HTR-8/SVneo (cell line): Measurements from ENCODE around the gene DTX2.
"Not testable (repeated sequence)": the region's sequence is repeated elsewhere in the genome, so short reads cannot be mapped to it uniquely, and the experiment has no call there.

Experiments used
- DNase-seq: peaks from one replicate; pipeline ENCODE4 v3.0.0; 2011; ENCODE audit warnings: low spot score, mixed read lengths; ENCODE audit not compliant: insufficient read length
- FAIRE-seq: peaks from 2 replicates; lab custom pipeline; 2011; peaks lifted over from hg19 to GRCh38; lab: Jason Lieb, UNC

Gene DTX2

DNA sequence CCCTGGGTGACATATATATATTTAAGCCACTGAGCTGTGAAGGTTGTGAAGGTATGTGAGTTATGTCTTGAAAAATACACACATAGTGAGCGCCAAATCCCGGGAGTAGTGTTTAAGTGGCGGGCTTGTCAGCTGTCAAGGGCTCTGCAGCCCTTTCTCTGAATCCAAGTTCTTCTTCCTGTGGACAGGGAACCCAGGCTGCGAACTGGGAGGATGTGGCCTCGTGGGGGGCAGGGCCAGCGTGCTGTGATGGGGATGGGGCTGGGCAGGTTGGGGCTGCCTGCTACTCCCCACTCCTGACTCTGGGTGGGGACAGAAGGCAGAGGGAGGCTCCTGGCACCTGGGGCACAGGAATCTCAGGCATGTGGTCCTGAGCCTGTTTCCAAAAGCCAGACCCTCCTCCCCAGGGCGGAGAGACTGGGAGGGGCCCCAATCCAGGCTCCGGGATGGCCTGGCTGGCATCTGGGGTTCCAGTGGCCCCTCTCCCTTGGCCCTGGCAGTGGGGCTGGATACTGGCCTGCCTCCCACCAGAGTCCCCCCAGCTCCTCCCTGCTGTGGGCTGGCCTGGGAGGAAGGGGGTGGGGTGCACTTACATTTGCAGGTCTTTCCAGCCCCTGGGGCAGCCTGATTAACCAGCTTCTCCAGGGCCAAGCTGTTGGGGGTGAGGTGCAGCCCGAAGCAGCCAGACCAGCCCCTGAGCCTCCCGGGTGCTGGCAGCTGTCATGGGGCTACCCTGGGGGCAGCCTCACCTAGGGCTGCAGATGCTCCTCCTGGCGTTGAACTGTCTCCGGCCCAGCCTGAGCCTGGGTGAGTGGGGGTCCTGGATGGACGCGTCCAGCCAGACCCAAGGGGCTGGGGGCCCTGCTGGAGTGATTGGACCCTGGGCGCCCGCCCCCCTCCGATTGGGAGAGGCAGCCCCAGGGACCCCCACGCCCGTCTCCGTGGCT is 48.7 kb downstream of the DTX2 start, which contains the start of gene UPK3B:
Gene UPK3B (plus strand): TSS at position 622 of the 947 bp plus-strand sequence. CDS start 101 bp downstream, at position 723.
- FAIRE-seq: no peak
- no peak for DNase-seq

DNA sequence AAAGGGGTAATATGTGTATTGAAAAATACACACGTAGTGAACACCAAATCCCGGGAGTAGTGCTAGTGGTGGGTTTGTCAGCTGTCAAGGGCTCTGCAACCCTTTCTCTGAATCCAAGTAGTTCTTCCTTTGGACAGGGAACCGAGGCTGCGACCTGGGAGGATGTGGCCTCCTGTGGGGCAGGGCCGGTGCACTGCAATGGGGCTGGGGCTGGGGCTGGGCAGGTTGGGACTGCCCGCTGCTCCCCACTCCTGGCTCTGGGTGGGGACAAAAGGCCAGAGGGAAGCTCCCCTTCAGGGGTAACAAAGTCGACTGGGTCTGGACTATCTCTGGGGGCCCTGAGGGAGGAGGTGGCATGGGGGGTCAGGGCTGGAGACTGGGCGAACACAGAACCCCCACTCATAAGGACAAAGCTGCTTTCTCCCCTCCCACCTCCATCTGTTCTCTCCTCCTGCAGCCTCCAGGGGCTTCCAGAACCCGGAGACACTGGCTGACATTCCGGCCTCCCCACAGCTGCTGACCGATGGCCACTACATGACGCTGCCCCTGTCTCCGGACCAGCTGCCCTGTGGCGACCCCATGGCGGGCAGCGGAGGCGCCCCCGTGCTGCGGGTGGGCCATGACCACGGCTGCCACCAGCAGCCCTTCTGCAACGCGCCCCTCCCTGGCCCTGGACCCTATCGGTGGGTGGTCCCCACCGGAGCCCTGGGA is 49.8 kb downstream of the DTX2 start:
- not testable (repeated sequence) for DNase-seq, FAIRE-seq

- FAIRE-seq, DNase-seq: not testable (repeated sequence)
These were observed 50.7 kb downstream of the DTX2 start for GRCh38 chr7:76511911-76512885.

GRCh38 chr7:76512941-76513816 is 51.7 kb downstream of the DTX2 start:
- FAIRE-seq: no peak
- no peak for DNase-seq

DNA sequence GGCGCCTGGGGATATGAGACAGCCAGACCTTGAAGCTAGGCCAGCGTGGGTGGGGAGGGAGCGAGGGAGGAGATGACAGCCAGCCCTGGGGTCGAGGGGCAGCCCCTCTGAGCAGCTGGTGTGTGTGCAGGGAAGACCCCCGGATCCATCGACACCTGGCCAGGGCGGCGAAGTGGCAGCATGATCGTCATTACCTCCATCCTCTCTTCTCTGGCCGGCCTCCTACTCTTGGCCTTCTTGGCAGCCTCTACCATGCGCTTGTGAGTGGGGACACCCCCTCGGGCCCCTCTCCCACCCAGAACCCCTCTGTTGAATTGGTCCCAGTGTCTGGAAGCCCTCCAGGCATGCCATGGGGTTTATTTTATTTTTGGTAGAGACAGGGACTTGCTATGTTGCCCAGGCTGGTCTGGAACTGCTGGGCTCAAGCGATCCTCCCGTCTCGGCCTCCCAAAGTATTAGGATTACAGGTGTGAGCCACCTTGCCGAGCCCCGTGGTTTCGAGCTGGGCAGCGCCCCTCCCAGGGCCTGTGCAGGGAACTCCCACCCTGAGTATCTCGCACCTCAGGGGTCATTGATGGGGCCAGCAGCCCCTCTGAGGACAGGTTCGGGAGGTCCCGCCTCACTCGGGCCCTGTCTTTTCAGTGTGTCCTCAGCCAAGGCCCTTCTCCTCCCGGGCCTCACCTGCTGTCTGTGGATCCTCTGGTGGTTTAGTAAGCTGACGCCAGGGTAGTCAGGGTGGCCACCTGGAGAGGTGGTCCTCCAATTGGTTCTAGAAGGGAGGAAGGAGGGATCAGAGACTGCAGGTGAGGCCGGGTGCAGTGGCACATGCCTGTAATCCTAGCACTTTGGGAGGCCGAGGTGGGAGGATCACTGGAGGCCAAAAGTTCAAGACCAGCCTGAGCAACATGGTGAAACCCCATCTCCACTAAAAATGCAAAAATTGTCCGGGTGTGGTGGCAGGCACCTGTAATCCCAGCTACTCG is 52.6 kb downstream of the DTX2 start:
- DNase-seq (no peak), FAIRE-seq (no peak)

- DNase-seq: no peak
- FAIRE-seq: no peak
These were observed 53.6 kb downstream of the DTX2 start for GRCh38 chr7:76514926-76515771.

DNA sequence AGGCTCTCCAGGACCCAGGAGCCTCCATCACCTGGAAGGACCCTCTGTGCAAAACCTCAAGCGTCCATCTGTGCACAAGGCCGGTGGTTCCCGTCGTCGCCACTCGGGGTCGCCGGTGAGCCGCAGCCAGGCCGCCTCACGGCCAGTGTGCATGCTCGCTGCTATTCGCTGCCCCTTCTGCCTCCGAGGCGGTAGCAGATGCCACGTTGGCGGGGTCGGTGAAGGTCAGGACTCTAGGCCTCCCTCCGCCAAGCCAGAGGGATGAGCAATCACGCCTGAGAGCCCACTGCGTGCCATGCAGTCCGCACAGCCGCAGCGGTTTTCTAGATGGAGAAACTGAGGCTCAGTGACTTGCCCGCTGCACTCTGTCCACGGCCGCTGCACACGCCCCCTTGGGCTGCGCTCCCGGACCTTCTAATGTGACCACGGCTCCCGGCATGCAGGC is 54.5 kb downstream of the DTX2 start:
- peak; percentile 74 for DNase-seq
- peak; percentile 48 for FAIRE-seq

GRCh38 chr7:76516932-76517331 is 55.4 kb downstream of the DTX2 start:
- not testable (repeated sequence) for DNase-seq, FAIRE-seq

DNA sequence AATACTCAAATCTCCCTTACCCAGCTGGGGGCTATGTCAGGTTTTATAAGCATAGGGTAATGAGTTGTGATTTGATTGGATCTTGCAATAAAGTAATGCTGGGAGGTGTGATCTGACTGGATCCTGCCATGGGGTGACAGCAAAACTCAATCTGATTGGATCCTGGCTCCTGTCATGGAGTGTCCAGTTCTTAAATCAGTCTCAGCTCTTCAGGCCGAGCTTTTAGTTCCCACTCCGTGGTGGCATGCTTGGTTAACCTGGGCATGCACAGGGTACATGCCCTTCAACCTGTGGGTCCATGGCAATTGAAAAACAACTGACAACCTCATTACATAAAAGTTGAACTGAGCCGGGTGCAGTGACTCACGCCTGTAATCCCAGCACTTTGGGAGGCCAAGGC is 64.7 kb downstream of the DTX2 start:
- FAIRE-seq, DNase-seq: not testable (repeated sequence)

GRCh38 chr7:76531643-76532042 is 70.1 kb downstream of the DTX2 start:
- FAIRE-seq, DNase-seq: not testable (repeated sequence)

DNA sequence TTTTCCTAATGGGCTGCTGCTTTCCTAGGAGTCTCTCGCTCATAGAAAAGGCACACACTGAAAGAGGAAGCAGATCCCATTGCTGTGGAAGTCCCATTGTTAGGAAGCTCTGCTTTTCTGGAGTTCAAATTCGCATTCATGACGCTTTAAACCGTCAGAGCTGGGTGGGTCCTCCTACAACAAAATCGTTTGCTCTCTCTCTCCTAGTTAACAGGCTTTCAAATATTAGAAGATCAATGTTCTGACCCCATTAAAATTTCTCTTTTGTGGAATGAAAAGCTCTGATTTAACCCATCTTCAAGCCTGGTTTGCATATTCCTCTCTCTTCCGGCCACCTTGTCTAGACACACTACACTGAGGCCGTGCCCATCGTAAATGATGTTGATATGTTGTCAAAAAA is 81.7 kb downstream of the DTX2 start, which contains the start of gene SPDYE16:
Gene SPDYE16 (minus strand): TSS at position 101 of the 400 bp plus-strand sequence. CDS start 1,838 bp downstream, outside the sequence.
- not testable (repeated sequence) for DNase-seq, FAIRE-seq

GRCh38 chr7:76549025-76549854 is 87.7 kb downstream of the DTX2 start:
- FAIRE-seq: not testable (repeated sequence)

DNA sequence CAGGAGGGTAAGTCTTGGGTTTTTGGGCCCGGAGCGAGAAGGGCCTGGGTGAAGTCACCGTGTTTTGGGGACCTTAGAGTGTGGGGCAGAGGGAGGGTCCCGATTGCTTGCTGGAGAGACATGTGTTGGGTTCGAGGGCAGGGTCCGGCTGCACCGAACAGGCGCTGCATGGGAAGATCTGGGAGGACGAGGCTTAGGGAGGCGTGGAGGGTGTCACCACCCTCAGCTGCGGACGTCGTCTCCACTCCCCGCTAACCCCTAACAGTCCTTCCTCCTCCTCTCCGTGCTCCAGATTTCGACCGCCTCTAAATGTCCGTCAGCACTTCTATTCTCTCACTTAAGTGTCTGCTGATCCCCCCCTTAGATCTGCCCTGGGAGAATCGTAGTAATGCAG is 88.3 kb downstream of the DTX2 start:
- DNase-seq, FAIRE-seq: not testable (repeated sequence)

More at GRCh38 chr7:76549025-76549854, 87.7 kb downstream of the DTX2 start:
- DNase-seq: peak; percentile 55

GRCh38 chr7:76551992-76552391 is 90.5 kb downstream of the DTX2 start:
- not testable (repeated sequence) for FAIRE-seq, DNase-seq
